H1 (cell line): ENCODE measurements around the gene KCNQ1. TPM values are rescaled to one million over a fixed set of nuclear protein-coding genes. Genes with fewer than 3 reads are reported as not detected.

Experiments
- CTCF ChIA-PET: fragments of 300-600 bp; sonication (Branson Sonifier 250); formaldehyde crosslinking; loops from one replicate; lab custom pipeline; 2021; ENCODE audit not compliant: partially characterized antibody; lab: Charles Lee
- POLR2A ChIA-PET: fragments of 300-600 bp; sonication (Branson Sonifier 250); formaldehyde crosslinking; loops from one replicate; lab custom pipeline; 2021; ENCODE audit warnings: inconsistent platforms; ENCODE audit not compliant: partially characterized antibody; lab: Charles Lee
- DNase-seq, 2 experiments: peaks; one replicate each; pipeline versions ENCODE4 v3.0.0 to v3.0.0-alpha.2; 2010 to 2022; ENCODE audit warnings: low spot score in 2 of 2, low read depth in 1 of 2, mixed read lengths in 1 of 2
- FAIRE-seq: peaks from 2 replicates; lab custom pipeline; 2011; peaks lifted over from hg19 to GRCh38; lab: Jason Lieb, UNC
- H2AFZ ChIP-seq: 2 replicates; pipeline ENCODE4 v1.8.1; 2012; ENCODE audit warnings: low read length, inconsistent platforms
- H2AK5ac ChIP-seq: 2 replicates; pipeline ENCODE4 v1.6.1; 2013; ENCODE audit warnings: low read depth, low read length
- H2BK120ac ChIP-seq: replicated peaks from 2 replicates; pipeline ENCODE3; 2013; ENCODE audit warnings: low read depth, low read length, inconsistent platforms
- H2BK12ac ChIP-seq: 2 replicates; pipeline ENCODE4 v1.6.1; 2013; ENCODE audit warnings: low read depth, low read length
- H2BK15ac ChIP-seq: 2 replicates; pipeline ENCODE4 v1.6.1; 2013; ENCODE audit warnings: low read length
- H2BK20ac ChIP-seq: 2 replicates; pipeline ENCODE4 v1.6.1; 2013; ENCODE audit warnings: low read length
- H2BK5ac ChIP-seq: 2 replicates; pipeline ENCODE4 v1.6.1; 2013; ENCODE audit warnings: low read depth, low read length
- H3K14ac ChIP-seq: 2 replicates; pipeline ENCODE4 v1.6.1; 2013; ENCODE audit warnings: inconsistent platforms; ENCODE audit not compliant: insufficient read length
- H3K18ac ChIP-seq: 2 replicates; pipeline ENCODE4 v1.6.1; 2013; ENCODE audit warnings: low read length; ENCODE audit errors: extremely low read depth
- H3K23ac ChIP-seq: 2 replicates; pipeline ENCODE4 v1.6.1; 2013; ENCODE audit warnings: inconsistent platforms; ENCODE audit not compliant: insufficient read length
- H3K23me2 ChIP-seq: 2 replicates; pipeline ENCODE4 v1.6.1; 2013; ENCODE audit warnings: low read depth, low read length
- H3K27ac ChIP-seq: 2 replicates; pipeline ENCODE4 v1.6.1; 2011; ENCODE audit warnings: low read depth, low read length, inconsistent platforms
- H3K27me3 ChIP-seq, 4 experiments: replicated peaks in 1 of 4; 1 replicate in 1 of 4; 2 replicates in 3 of 4; pipeline versions ENCODE4 v1.6.1 to v1.8.1; 2011 to 2013; ENCODE audit warnings: low read length in 3 of 4, mild to moderate bottlenecking in 3 of 4, inconsistent platforms in 2 of 4, mixed read lengths in 2 of 4, moderate library complexity in 1 of 4; ENCODE audit not compliant: control insufficient read depth in 3 of 4, insufficient read depth in 3 of 4; ENCODE audit errors: extremely low read depth in 1 of 4
- H3K36me3 ChIP-seq, 4 experiments: 2 replicates each; pipeline versions ENCODE4 v1.6.1 to v1.8.1; 2011 to 2013; ENCODE audit warnings: mild to moderate bottlenecking in 4 of 4, low read length in 3 of 4, moderate library complexity in 2 of 4, control low read depth in 1 of 4, inconsistent platforms in 1 of 4; ENCODE audit not compliant: insufficient read depth in 4 of 4, control insufficient read depth in 2 of 4
- H3K4ac ChIP-seq: replicated peaks from 2 replicates; pipeline ENCODE3; 2013; ENCODE audit warnings: low read length, low read depth, mixed read lengths, inconsistent platforms; ENCODE audit not compliant: insufficient read length
- H3K4me1 ChIP-seq, 4 experiments: replicated peaks in 1 of 4; 1 replicate in 1 of 4; 2 replicates in 3 of 4; pipeline versions ENCODE4 v1.6.1 to v1.8.1; 2011 to 2013; ENCODE audit warnings: low read length in 3 of 4, inconsistent platforms in 2 of 4, mixed read lengths in 1 of 4; ENCODE audit not compliant: insufficient read depth in 4 of 4, control insufficient read depth in 3 of 4
- H3K4me2 ChIP-seq, 2 experiments: 2 replicates each; pipeline versions ENCODE4 v1.6.1 to v1.8.1; 2011 to 2013; ENCODE audit warnings: low read depth in 2 of 2, low read length in 2 of 2, control low read depth in 1 of 2, inconsistent platforms in 1 of 2, mild to moderate bottlenecking in 1 of 2; ENCODE audit not compliant: insufficient read depth in 1 of 2
- H3K4me3 ChIP-seq, 4 experiments: fragments of 200-600, 300-600 bp in 1 of 4; sonication (generic), shearing (Covaris generic), sonication (Bioruptor Twin) in 1 of 4; 2 replicates each; pipeline versions ENCODE4 v1.5.1 to v1.8.1; 2011 to 2016; ENCODE audit warnings: low read length in 4 of 4, low read depth in 3 of 4, control low read depth in 2 of 4, inconsistent platforms in 2 of 4, mild to moderate bottlenecking in 2 of 4, mixed read lengths in 1 of 4, moderate library complexity in 1 of 4; ENCODE audit not compliant: insufficient read depth in 2 of 4; ENCODE audit errors: extremely low read depth in 1 of 4
- H3K56ac ChIP-seq: replicated peaks from 2 replicates; pipeline ENCODE3; 2013; ENCODE audit warnings: low read depth, mild to moderate bottlenecking, mixed read lengths, low read length, inconsistent platforms; ENCODE audit not compliant: insufficient read length
- H3K79me1 ChIP-seq: 2 replicates; pipeline ENCODE4 v1.6.1; 2013; ENCODE audit warnings: low read depth, low read length, control low read depth
- H3K79me2 ChIP-seq, 2 experiments: 2 replicates each; pipeline versions ENCODE4 v1.6.1 to v1.8.1; 2012 to 2013; ENCODE audit warnings: low read length in 2 of 2, mild to moderate bottlenecking in 2 of 2, inconsistent platforms in 1 of 2; ENCODE audit not compliant: insufficient read depth in 2 of 2, control insufficient read depth in 1 of 2
- H3K9ac ChIP-seq, 4 experiments: replicated peaks in 1 of 4; 1 replicate in 1 of 4; 2 replicates in 3 of 4; pipeline versions ENCODE4 v1.6.1 to v1.8.1; 2011 to 2013; ENCODE audit warnings: low read depth in 3 of 4, low read length in 3 of 4, control low read depth in 2 of 4, mild to moderate bottlenecking in 2 of 4, moderate library complexity in 2 of 4, inconsistent platforms in 1 of 4; ENCODE audit errors: extremely low read depth in 1 of 4
- H3K9me3 ChIP-seq, 2 experiments: 2 replicates each; pipeline versions ENCODE4 v1.6.1 to v1.8.1; 2012 to 2013; ENCODE audit warnings: mild to moderate bottlenecking in 2 of 2, moderate library complexity in 2 of 2, control low read depth in 1 of 2, inconsistent platforms in 1 of 2, low read depth in 1 of 2, low read length in 1 of 2, mixed read lengths in 1 of 2; ENCODE audit not compliant: insufficient read depth in 2 of 2
- H4K20me1 ChIP-seq, 2 experiments: replicated peaks in 1 of 2; 2 replicates each; pipeline versions ENCODE3 to v1.8.1; 2011 to 2013; ENCODE audit warnings: inconsistent platforms in 2 of 2, low read length in 2 of 2, mild to moderate bottlenecking in 1 of 2; ENCODE audit not compliant: insufficient read depth in 2 of 2, control insufficient read depth in 1 of 2
- H4K5ac ChIP-seq: 2 replicates; pipeline ENCODE4 v1.6.1; 2013; ENCODE audit warnings: low read length, low read depth, mixed read lengths, inconsistent platforms; ENCODE audit not compliant: insufficient read length
- H4K8ac ChIP-seq: 2 replicates; pipeline ENCODE4 v1.8.0; 2013; ENCODE audit warnings: mild to moderate bottlenecking, moderate library complexity, low read length, inconsistent platforms; ENCODE audit not compliant: insufficient read depth; ENCODE audit errors: extremely low read depth
- H4K91ac ChIP-seq: replicated peaks from 2 replicates; pipeline ENCODE3; 2013; ENCODE audit warnings: low read length, mixed read lengths, inconsistent platforms; ENCODE audit not compliant: insufficient read length
- CBX5 ChIP-seq: fragments of 300-800, 300-1000 bp; sonication (generic); IDR thresholded peaks from 2 replicates; pipeline ENCODE4 v1.7.1; 2016; ENCODE audit warnings: antibody characterized with exemption, low read length, low read depth
- SAP30 ChIP-seq: fragments of 300-600 bp; sonication (generic); IDR thresholded peaks from 2 replicates; pipeline ENCODE4 v1.7.1; 2012; ENCODE audit warnings: low read length, moderate library complexity, mild to moderate bottlenecking, inconsistent platforms; ENCODE audit not compliant: insufficient read depth, insufficient replicate concordance
- SP2 ChIP-seq: IDR thresholded peaks from 2 replicates; pipeline ENCODE4 v1.6.1; 2012; ENCODE audit warnings: mild to moderate bottlenecking, low read length, inconsistent platforms
- WGBS, 2 experiments: shearing (Covaris generic) in 1 of 2; methylation state at CpG; one replicate each; pipeline versions ENCODE4 v1.1.6 to v1.1.7; 2013 to 2015; ENCODE audit warnings: low lambda C conversion rate in 2 of 2, mixed read lengths in 2 of 2, inconsistent platforms in 1 of 2, low coverage in 1 of 2, missing lambda C conversion rate in 1 of 2; ENCODE audit not compliant: insufficient replicate concordance in 2 of 2, insufficient coverage in 1 of 2, insufficient read length in 1 of 2; ENCODE audit errors: extremely low coverage in 1 of 2, missing lambda C conversion rate in 1 of 2; 5-methylcytosine and 5-hydroxymethylcytosine counted together
- polyA plus RNA-seq, 7 experiments: library from polyadenylated mRNA; depleted of rRNA in 3 of 7; stranded (reverse) in 5 of 7; unstranded in 2 of 7; fragments of >200 nt in 5 of 7; fragments of 200-250 nt in 2 of 7; gene quantifications; 1 replicate in 5 of 7; 2 replicates in 1 of 7; 4 replicates in 1 of 7; pipeline versions ENCODE4 v1.2.1 to v1.2.3, GENCODE V29; 2011 to 2013; ENCODE audit warnings: missing spikeins in 2 of 7, mixed read lengths in 2 of 7
- total RNA-seq: library from RNA; stranded (reverse); fragmentation: NEBNext Ultra II Directional; extraction: Animal tissue kit (Norgen Biotek cat#: 25700); gene quantifications from 2 replicates; pipeline ENCODE4 v1.2.1, GENCODE V29; 2021

The KCNQ1 gene
- total and polyA plus RNA-seq, 2 of the 8 experiments (the other 6 are each of a cell fraction or from before 2014, with no cell fraction given) = 1.9 to 2.0 TPM

DNA sequence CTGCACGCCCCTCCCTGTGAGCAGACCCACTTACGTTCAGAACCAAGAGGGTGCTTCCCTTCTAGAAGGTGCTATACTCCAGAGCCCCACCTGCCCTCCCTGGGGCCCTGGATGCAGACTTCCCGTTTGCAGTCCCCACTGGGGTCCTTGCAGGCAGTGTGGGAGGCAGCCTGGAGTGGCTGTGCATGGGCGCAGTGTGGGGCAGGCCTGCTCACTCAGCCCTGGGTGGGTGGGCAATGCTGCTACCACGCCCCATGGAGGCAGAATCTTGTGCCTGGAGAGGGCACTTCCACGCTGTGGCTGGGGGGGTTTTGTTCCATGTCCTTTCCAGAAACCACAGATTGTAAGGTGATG, 138.8 kb downstream of the KCNQ1 start:
- Histone ChIP-seq H3K23ac (no peak overlapping the region), H3K4ac (no peak overlapping the region), H3K79me2 (no peaks in the 10 kb centered on the region), H3K4me3 (no peak overlapping the region), H2AK5ac (no peak overlapping the region), H3K27me3 (peaks cover 19 to 81% (median 49%) of the 10 kb centered on the region in 4 experiments), H2BK12ac (no peak overlapping the region), H3K9me3 (no peaks in the 10 kb centered on the region), H3K36me3 (no peaks in the 10 kb centered on the region), H2BK5ac (no peak overlapping the region), H2BK120ac (no peak overlapping the region), H3K27ac (no peak overlapping the region), H3K9ac (no peak overlapping the region), H4K20me1 (peaks cover 3 to 15% of the 10 kb centered on the region in 2 experiments), H3K23me2 (peaks cover 6% of the 10 kb centered on the region), H4K5ac (no peak overlapping the region), H2BK20ac (no peak overlapping the region), H3K4me1 (peaks cover 0 to 3% (median 0%) of the 10 kb centered on the region in 4 experiments; a peak in 1 of 7 replicates), H3K14ac (no peak overlapping the region), H3K79me1 (no peaks in the 10 kb centered on the region), H3K56ac (no peak overlapping the region), H4K8ac (no peak overlapping the region), H2AFZ (no peak overlapping the region), H3K4me2 (no peak overlapping the region), H2BK15ac (0 out of 2 replicates have a peak overlapping the region, but pooled peaks have one; percentile 61), H3K18ac (no peak overlapping the region), H4K91ac (no peak overlapping the region)
- TF ChIP-seq CBX5 = no peak
- no peak for TF ChIP-seq SAP30
- no peak for TF ChIP-seq SP2
- 97% methylated on average over 6 of the region's 6 CpGs; no CpG with 5 or more reads in 1 of the 2 experiments for WGBS, 2 experiments
- FAIRE-seq = no peak
- CTCF ChIA-PET = no interaction called here
- POLR2A ChIA-PET = no interaction called here
- no peak for DNase-seq
